ENCODE measurements around the gene MARK4.
"Not testable (repeated sequence)": the region's sequence is repeated elsewhere in the genome, so short reads cannot be mapped to it uniquely, and the experiment has no call there.

The MARK4 gene

DNA sequence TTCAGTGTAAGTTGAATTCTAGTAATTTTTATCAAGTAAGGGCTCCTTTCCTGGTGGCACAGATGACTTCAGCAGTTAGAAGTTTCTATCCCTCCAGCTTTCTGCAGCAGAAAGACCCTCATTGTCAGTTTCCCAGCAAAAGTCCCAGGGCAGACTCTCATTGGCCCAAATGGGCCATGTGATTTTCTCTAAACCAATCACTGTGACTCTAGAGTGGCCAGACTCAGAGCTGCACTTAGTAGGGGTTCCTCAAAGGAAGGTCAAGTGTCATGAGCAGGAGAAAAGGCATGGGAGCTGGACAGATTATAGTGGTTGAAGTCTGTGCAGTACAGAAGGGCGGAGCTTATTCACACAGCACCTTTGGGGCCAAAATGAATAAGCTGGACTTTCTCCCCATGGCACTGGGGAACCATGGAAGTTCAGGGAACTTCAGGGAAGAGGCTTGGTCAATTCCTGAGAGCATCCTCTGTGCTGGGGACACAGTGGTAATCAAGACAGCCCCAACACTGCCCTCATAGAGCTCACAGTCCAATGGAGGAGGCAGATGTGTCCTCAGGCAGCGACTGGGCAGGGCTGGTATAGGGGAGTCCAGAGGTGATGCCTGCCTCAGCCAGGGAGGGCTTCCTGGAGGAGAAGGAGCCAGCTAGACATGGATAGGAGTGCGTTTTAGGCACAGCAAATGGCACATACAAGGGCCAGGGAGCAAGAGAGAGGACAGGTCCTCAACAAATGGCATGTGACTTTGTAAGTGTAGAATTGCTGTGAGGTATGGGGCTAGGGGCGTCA lies 53.3 kb downstream of the MARK4 start:
- DNase-seq (ENCODE audit: low read depth in 2 of 2), result no peak

- DNase-seq (ENCODE audit: low read depth in 2 of 2), result no peak
These were observed 53.9 kb downstream of the MARK4 start for GRCh38 chr19:45305007-45305406.

DNA sequence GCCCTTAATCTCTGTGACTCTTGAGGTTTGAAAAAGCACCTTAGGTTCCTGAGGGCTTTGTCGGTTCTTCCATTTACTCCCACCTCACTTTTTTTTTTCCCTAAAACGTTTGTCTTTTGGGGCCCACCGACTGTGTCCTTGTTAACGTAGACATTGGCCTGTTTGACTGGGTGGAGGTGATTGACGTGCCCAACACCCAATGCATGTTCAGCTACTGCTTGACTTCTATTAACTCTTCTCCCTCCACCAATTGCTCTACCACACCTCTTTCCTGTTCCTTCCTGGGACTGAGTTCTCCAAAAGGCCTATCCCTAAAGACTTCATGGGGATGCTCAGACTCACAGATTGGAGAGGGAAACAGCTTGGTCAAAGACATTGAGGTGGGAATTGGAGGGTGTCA lies 54.4 kb downstream of the MARK4 start:
- no peak for DNase-seq (ENCODE audit: low read depth in 2 of 2)

DNA sequence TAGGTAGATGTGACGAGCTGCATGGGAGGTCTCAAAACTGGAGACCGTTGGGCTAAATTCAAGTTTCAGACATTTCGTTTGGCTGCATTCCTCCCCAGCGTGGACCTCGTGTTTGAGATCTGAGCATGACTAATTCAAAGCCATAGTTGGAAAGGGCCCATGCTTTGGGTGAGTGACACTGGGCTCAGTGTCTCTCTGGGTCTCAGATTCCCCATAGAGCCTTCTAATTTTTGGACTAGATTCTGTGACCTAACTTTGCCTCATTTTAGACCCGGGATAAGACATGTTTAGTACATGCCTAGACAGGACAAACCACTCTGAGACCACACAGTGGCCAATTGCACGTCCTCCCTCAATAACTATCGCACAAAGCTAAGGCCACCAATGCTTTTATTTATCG lies 55.0 kb downstream of the MARK4 start:
- no peak for DNase-seq (ENCODE audit: low read depth in 2 of 2)

DNA sequence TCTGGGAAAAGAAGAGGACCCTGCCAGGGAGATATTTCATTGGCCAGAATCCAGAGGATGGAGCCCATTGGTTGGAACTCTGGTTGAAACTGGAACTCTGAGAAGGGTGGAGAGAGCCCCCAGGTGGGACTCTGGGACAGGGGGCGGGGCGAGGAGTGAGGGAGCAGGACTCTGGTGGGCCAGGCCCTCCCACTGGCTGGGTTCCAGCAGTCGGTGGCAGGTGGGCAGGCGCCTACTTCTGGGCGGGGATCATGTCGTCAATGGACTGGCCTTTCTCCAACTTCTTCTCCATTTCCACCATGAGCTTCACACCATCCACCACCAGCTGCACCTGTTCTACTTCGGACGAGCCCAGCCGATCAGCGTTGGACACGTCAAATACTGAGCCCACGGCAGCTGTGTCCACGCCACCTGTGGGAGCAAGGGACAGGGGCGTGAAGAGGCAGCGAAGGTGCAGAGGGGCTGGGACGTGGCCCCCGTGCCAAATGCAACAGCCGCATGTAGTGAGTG lies 55.5 kb downstream of the MARK4 start:
- DNase-seq (ENCODE audit: low read depth in 2 of 2), result no peak

GRCh38 chr19:45307361-45307760 lies 56.3 kb downstream of the MARK4 start:
- no peak for DNase-seq (ENCODE audit: low read depth in 2 of 2)

DNA sequence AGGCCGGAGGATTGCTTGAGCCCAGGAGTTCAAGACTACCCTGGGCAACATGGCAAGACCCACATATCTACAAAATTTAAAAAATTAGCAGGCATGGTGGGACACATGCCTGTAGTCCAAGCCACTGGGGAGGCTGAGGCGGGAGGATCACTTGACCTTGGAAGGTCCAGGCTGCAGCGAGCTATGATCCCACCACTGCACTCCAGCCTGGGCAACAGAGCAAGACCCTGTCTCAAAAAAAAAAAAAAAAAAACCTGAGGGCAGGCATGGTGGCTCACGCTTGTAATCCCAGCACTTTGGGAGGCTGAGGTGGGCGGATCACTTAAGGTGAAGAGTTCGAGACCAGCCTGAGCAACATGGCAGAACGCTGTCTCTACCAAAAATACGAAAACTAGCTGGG lies 58.3 kb downstream of the MARK4 start:
- not testable (repeated sequence) for DNase-seq (ENCODE audit: low read depth in 2 of 2)

- DNase-seq (ENCODE audit: low read depth in 2 of 2), result no peak
These were observed 60.5 kb downstream of the MARK4 start for GRCh38 chr19:45311621-45312020.

GRCh38 chr19:45312285-45312684 lies 61.2 kb downstream of the MARK4 start:
- not testable (repeated sequence) for DNase-seq (ENCODE audit: low read depth in 2 of 2)

- no peak for DNase-seq (ENCODE audit: low read depth in 2 of 2)
These were observed 63.7 kb downstream of the MARK4 start for GRCh38 chr19:45314708-45315245.

DNA sequence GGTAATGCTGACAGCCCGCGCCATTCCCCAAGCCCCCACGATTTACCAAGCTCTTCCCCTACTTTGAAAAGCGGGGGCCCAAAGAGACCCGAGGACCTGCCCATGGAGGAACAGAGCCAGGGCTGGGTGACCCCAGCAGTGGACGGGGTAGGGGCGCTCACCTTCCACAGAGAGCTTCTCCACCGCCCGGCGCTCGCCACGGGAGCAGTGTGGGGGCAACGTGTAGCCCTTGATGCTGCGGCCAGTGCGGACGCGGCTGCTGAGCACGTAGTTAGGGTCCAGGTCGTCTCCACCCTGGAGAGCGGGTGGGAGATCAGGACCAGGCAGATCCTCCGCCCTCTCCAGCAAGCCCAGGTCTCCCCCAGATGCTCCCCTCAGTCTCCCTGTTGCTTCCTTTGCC lies 64.2 kb downstream of the MARK4 start:
- DNase-seq (ENCODE audit: low read depth in 2 of 2), result no peak

DNA sequence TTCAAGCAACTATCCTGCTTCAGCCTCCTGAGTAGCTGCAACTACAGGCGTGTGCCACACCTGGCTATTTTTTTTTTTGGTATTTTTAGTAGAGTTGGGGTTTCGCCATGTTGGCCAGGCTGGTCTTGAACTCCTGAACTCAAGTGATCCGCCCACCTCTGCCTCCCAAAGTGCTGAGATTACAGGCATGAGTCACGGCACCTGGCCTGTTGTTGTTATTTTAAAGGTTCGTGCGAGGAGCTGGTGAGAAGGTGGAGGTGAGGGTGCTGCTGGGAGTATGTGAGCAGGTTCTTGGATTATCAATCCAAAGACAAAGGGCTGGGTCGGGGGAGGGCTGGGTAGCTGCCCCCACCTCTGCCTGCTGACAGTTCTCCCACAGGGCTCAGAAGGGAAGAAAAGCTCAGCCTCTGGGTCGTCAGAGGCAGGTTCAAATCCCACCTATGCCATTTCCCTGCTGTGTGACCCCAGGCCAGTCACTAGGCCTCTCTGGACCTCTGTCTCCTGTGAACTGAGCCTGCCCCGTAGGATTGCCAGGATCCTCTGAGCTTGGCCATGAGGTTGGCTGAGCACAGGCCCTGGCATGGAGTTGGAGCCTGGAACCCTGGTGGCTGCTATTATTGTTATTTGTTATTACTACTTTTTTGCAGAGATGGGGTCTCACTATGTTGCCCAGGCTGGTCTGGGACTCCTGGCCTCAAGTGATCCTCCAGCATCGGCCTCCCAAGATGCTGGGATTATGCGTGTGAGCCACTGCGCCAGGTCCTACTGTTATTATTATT lies 70.1 kb downstream of the MARK4 start:
- no peak for DNase-seq (ENCODE audit: low read depth in 2 of 2)

DNA sequence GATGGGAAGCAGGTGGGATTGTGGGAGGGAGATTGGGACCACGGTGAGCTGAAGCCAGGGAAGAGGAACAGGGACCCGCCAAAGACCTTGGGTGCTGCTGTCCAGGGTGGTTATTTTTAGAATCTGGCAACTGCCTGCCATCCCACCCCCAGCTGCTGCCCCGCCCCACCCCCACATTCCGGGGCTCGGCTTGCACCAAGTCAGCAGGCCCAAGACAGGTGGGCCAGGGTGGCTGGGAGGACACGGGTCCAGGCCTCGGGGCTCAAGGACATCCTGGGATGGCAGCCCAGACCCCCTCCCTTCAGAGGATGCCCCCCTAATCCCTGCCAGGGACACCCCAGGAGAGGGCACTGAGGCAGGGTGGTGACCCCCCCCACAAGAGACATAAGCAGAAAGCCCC lies 70.8 kb downstream of the MARK4 start:
- no peak for DNase-seq (ENCODE audit: low read depth in 2 of 2)

- no peak for DNase-seq (ENCODE audit: low read depth in 2 of 2)
These were observed 71.2 kb downstream of the MARK4 start for GRCh38 chr19:45322311-45322710.

GRCh38 chr19:45322744-45323281 lies 71.7 kb downstream of the MARK4 start, which contains the start of gene CKM:
CKM (minus strand) TSS chr19:45322875; CDS start chr19:45319713, 3,162 bp downstream.
- DNase-seq (ENCODE audit: low read depth in 2 of 2), result no peak

GRCh38 chr19:45323671-45324081 lies 72.6 kb downstream of the MARK4 start:
- DNase-seq (ENCODE audit: low read depth in 2 of 2), result no peak

GRCh38 chr19:45324349-45324907 lies 73.4 kb downstream of the MARK4 start:
- DNase-seq (ENCODE audit: low read depth in 2 of 2), result no peak

DNA sequence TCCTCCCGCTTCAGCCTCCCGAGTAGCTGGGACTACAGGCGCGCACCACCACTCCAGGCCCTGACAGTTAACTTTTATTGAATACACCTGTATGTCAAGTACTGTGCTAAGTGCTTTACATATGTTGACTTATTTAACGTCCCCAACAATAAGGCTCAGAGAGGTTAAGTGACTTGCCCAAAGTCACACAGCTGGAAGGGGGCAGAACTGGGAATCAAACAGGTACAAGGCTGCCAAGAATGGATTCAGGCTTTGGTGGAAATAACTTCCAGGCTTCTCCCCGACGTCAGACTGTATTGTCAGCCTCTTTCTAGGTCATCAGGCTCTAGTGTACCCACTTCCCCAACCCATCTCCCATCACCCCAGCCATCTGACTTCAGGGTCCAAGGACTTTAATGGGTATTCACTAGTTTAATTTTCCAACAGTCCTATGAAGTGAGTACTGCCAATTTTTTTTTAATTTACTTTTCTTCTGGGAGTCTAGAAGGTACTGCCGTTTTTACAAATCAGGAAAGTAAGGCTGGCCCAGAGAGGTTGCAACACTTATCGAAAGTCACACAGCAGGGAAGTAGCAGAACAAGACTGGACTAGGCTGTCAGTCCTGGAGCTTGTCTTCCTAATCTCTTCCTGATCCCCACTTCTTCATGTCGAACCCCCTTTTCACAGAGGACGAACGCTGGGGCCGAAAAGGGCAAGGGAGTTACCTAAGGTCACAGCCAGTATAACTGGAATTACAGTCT lies 76.5 kb downstream of the MARK4 start:
- DNase-seq (ENCODE audit: low read depth in 2 of 2), result no peak

DNA sequence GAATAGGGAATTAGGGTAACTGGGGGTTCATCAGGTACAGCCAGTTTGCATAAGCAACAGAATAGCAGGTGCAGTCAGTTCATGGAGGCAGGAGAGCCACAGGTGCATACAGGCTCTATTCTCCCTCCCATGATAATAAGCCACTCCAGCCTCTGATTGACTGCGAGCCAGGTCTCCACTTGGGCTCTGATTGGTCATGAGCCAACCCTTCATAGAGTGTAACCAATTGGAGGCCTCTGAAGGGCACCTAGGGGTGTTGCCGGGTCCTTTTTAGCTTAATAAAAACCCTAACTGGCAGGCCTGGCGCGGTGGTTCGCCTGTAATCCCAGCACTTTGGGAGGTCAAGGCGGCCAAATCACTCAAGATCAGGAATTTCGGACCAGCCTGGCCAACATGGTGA lies 80.3 kb downstream of the MARK4 start:
- DNase-seq (ENCODE audit: low read depth in 2 of 2), result no peak

GRCh38 chr19:45333609-45334303 lies 82.7 kb downstream of the MARK4 start:
- no peak for DNase-seq (ENCODE audit: low read depth in 2 of 2)

- DNase-seq (ENCODE audit: low read depth in 2 of 2), result not testable (repeated sequence)
These were observed 83.8 kb downstream of the MARK4 start for GRCh38 chr19:45334881-45335280.
